DOHH2 (cell line): ENCODE data around the gene F5.

Experiments used
- CTCF ChIP-seq: fragments of 200-600 bp; sonication (generic); IDR thresholded peaks from one replicate; pipeline ENCODE4 v1.5.1; 2014; ENCODE audit warnings: antibody characterized with exemption, mild to moderate bottlenecking, low read depth, low read length; ENCODE audit not compliant: poor library complexity, severe bottlenecking
- EZH2phosphoT487 ChIP-seq: fragments of 200-600 bp; sonication (generic); IDR thresholded peaks from 2 replicates; pipeline ENCODE4 v1.6.1; 2017; ENCODE audit warnings: borderline replicate concordance, mild to moderate bottlenecking, antibody characterized with exemption, low read length, moderate library complexity, mixed read lengths

- TF ChIP-seq CTCF (no peak), EZH2phosphoT487 (no peak)
Observed at GRCh38 chr1:169590932-169591331, 4.7 kb upstream of the F5 start.
